Measurements from ENCODE around the gene ADGRV1. TPM values are rescaled to one million over a fixed set of nuclear protein-coding genes. Genes with fewer than 3 reads are reported as not detected.

ADGRV1 gene
- total RNA-seq, 4 donors from 2014 or later = 2.5 to 7.5 (median 4.5) TPM

DNA sequence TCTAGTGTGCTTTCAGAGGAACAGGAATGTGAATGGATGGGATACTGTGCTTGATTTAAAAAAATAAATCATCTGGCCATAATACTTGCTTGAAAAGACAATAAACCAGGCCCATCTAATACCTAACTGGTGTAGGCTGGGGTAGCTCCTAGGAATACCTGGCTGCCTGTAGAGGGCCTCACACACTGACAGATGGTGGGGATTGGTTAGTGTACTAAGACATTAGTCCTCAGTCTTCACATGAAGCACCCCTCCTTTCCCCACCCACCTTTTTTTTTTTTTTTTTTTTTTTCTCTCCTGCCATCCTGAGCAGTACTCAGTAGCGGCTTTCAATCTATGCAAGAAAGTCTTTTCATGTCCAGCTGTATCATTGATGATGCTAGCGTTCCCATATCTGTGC lies 130.5 kb downstream of the ADGRV1 start:
- 81% methylated on average over 2 of the region's 2 CpGs for WGBS
- no peaks in the 10 kb centered on the region for H3K36me3 ChIP-seq

GRCh38 chr5:90690307-90690706 lies 131.7 kb downstream of the ADGRV1 start:
- Histone ChIP-seq H3K36me3 (no peaks in the 10 kb centered on the region), H3K27me3 (peaks cover 6% of the 10 kb centered on the region), H3K4me3 (no peak overlapping the region), H3K4me1 (no peaks in the 10 kb centered on the region), H3K9me3 (no peaks in the 10 kb centered on the region), H3K27ac (no peak overlapping the region)
- no peak for DNase-seq (ENCODE audit: low spot score in 2 of 2)
- TF ChIP-seq EP300 (IDR thresholded peaks at IDR 0.05) (no peak), POLR2A (IDR thresholded peaks at IDR 0.05) (no peak), POLR2AphosphoS5 (IDR thresholded peaks at IDR 0.05) (no peak)
- TF ChIP-seq, protein P1, sequence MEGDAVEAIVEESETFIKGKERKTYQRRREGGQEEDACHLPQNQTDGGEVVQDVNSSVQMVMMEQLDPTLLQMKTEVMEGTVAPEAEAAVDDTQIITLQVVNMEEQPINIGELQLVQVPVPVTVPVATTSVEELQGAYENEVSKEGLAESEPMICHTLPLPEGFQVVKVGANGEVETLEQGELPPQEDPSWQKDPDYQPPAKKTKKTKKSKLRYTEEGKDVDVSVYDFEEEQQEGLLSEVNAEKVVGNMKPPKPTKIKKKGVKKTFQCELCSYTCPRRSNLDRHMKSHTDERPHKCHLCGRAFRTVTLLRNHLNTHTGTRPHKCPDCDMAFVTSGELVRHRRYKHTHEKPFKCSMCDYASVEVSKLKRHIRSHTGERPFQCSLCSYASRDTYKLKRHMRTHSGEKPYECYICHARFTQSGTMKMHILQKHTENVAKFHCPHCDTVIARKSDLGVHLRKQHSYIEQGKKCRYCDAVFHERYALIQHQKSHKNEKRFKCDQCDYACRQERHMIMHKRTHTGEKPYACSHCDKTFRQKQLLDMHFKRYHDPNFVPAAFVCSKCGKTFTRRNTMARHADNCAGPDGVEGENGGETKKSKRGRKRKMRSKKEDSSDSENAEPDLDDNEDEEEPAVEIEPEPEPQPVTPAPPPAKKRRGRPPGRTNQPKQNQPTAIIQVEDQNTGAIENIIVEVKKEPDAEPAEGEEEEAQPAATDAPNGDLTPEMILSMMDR (IDR thresholded peaks at IDR 0.05) = no peak

More for the DNA sequence above, 130.5 kb downstream of the ADGRV1 start:
- TF ChIP-seq EP300 (IDR thresholded peaks at IDR 0.05) = no peak
- no peak for TF ChIP-seq POLR2AphosphoS5 (IDR thresholded peaks at IDR 0.05)
- TF ChIP-seq, protein P1 (IDR thresholded peaks at IDR 0.05) = no peak
- TF ChIP-seq POLR2A (IDR thresholded peaks at IDR 0.05) = no peak
- no peak for DNase-seq (ENCODE audit: low spot score in 2 of 2)
- Histone ChIP-seq H3K4me1 (no peaks in the 10 kb centered on the region), H3K4me3 (no peak overlapping the region), H3K9me3 (no peaks in the 10 kb centered on the region), H3K27me3 (peaks cover 6% of the 10 kb centered on the region), H3K27ac (no peak overlapping the region)

- Histone ChIP-seq H3K27ac (no peak overlapping the region), H3K4me1 (no peaks in the 10 kb centered on the region), H3K27me3 (peaks cover 6% of the 10 kb centered on the region), H3K9me3 (no peaks in the 10 kb centered on the region), H3K4me3 (no peak overlapping the region), H3K36me3 (no peaks in the 10 kb centered on the region)
- TF ChIP-seq EP300 (IDR thresholded peaks at IDR 0.05) (no peak), POLR2A (IDR thresholded peaks at IDR 0.05) (no peak), POLR2AphosphoS5 (IDR thresholded peaks at IDR 0.05) (no peak)
- TF ChIP-seq, protein P1 (IDR thresholded peaks at IDR 0.05) = no peak
- DNase-seq (ENCODE audit: low spot score in 2 of 2) = no peak
- 73% methylated on average over 4 of the region's 4 CpGs for WGBS
Observed at GRCh38 chr5:90691533-90691932, 132.9 kb downstream of the ADGRV1 start.

- no peaks in the 10 kb centered on the region for H3K36me3 ChIP-seq
- no peaks in the 10 kb centered on the region for H3K9me3 ChIP-seq
- no peak overlapping the region for H3K27ac ChIP-seq
- H3K27me3 ChIP-seq = peaks cover 6% of the 10 kb centered on the region
- TF ChIP-seq EP300 (IDR thresholded peaks at IDR 0.05) (no peak), POLR2A (IDR thresholded peaks at IDR 0.05) (no peak), POLR2AphosphoS5 (IDR thresholded peaks at IDR 0.05) (no peak)
- TF ChIP-seq, protein P1 (IDR thresholded peaks at IDR 0.05) = no peak
- 48% methylated on average over 2 of the region's 2 CpGs for WGBS
- DNase-seq (ENCODE audit: low spot score in 2 of 2) = no peak
- no peak overlapping the region for H3K4me3 ChIP-seq
- H3K4me1 ChIP-seq = no peaks in the 10 kb centered on the region
Observed at GRCh38 chr5:90696153-90696552, 137.6 kb downstream of the ADGRV1 start.

DNA sequence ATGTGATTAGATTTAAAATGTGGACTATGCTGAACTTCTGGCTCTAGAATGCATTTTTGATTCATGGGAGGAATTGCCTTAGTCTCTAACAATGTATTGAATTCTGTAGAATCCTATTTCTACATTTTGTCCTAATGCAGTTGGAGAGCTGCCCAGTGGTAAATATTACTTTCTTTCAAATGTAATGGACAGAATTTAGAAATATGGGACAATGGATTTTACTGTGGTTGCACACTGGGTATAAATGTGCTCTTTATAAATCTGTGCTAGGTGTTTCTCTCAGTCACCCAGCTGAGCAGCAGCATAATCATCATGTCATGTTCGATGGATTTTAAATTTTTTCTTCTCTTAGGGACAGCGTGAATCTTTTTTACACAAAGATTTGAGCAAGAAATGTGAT lies 141.7 kb downstream of the ADGRV1 start:
- no peak for DNase-seq (ENCODE audit: low spot score in 2 of 2)
- TF ChIP-seq POLR2A (IDR thresholded peaks at IDR 0.05) = no peak
- TF ChIP-seq, protein P1 (IDR thresholded peaks at IDR 0.05) = no peak
- TF ChIP-seq EP300 (IDR thresholded peaks at IDR 0.05) = no peak
- TF ChIP-seq POLR2AphosphoS5 (IDR thresholded peaks at IDR 0.05) = no peak
- Histone ChIP-seq H3K27ac (no peak overlapping the region), H3K36me3 (no peaks in the 10 kb centered on the region), H3K4me1 (no peaks in the 10 kb centered on the region), H3K27me3 (no peaks in the 10 kb centered on the region), H3K4me3 (no peak overlapping the region), H3K9me3 (no peaks in the 10 kb centered on the region)
- 84% methylated on average over 2 of the region's 2 CpGs for WGBS
